Activated CD4-positive, alpha-beta T cell treated with anti-CD3 and anti-CD28 coated beads, Interleukin-10, Interleukin-2, amounts not matched to agents 100 ng/mL and 50 ng/mL, durations not matched to agents 16 hours and 8 hours (primary cell): ENCODE data around the gene RAI14.
A peak's percentile ranks its signal among the peaks of the same experiment; 100 is the strongest.

Experiments used
- DNase-seq: peaks from one replicate; pipeline ENCODE4 v3.0.0-alpha.2; 2020

Gene RAI14

DNA sequence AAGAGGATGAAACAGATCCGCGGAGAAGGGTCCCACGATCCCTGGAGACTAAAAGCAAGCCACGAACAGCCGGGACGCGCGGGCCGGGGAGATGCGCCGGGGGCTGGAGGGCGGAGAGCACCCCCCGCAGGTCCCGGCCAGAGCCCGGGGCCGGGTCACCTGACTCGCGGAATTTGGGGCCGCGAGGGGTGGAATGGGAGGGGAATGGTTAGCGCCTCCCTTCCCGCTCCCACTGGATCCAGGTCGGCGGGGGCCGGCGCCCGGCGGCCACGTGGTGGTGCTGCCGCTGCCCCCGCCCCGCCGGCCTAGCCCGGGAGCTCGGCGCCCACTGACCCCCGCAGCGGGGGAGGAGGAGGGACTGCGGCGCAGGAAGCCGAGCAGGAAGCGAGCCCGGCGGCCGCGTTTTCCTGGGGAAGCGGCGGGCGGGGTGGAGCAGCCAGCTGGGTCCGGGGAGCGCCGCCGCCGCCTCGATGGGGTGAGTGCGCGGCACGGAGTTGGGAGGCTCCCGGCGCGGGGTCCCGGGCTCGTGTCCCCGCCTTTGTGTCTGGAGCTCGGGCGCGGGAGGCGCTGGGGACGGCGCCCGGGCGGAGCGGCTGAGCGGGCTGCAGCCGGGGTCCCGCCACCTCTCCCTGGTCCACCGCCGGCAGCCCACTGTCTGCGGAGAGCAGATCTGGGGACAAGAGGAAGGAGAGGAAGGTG is at the start of gene RAI14:
Gene RAI14, plus strand, starts transcription at position 328 of the 699 bp plus-strand sequence. CDS start 30,592 bp downstream, outside the sequence.
- peak; percentile 28 for DNase-seq

DNA sequence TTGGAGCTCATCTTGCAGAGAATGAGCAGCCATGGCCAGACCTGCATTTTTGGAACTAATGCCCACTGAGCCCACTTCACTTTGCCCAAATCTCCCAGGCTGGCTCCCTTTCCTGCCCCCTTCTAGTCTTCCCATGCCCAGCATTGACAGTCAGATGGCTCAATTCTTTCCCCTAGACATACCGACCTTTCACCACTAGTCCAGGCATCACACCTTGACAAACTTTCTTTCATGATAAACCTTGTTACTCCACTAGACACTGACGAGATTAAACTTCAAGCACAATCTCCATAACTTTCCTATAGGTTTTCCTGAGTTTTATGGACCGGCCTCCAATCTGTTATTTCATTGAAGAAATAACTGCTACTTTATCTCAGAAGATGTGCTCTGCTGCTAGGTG is 47.8 kb upstream of the RAI14 start:
- no peak for DNase-seq

DNA sequence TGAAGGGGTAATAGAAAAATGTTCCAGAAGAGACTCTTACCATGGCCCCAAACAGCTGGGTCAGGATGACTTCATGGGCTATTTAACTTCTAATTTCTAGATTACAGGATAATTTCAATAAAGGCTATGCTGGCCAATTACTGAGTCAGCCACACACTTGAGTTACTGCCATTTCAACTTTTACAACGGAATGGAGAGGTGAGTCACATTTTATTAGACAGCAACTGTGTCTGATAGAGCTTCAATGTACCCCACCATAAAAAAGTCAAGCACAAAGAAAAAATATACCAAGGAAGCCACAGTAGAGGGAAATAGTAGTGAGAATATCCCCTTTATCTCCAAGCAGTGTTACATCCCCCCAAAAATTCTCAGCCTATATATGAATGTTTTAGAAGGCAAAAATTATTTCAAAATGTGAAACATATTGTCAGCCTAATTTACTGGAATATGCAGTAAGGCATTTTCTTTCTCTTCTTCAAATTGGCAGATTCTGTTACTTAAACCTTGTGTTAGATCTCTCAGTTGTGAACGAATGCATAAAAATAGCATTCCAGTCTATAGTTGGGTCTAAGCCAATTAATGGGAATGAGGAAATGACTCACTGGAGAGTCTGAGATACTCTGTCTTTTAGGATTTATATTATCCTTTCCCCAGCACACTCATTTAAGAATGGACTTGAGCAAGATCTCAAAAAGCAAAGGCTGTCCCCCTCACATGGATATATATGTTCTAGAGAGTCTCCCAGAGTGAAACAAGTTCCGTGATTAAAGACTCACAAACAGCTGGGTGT is 47.1 kb upstream of the RAI14 start:
- no peak for DNase-seq

DNA sequence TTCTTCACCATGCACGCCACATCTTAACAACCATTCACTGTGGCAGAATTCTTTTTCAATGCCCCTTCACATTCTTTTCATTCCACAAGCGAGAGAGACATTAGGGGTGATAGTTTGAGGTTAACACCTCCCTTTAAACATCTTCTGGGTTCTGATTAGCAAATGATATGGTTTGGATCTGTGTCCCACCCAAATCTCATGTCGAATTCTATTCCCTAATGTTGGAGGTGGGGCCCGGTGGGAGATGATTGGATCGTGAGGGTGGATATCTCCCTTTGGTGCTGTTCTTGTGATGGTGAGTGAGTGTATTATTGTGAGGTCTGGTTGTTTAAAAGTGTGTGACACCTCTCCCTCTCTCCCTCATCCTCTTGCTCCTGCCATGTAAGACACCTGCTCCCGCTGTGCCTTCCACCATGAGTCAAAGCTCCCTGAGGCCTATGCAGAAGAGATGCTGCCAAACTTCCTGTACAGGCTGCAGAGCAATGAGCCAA is 46.1 kb upstream of the RAI14 start:
- DNase-seq: no peak

DNA sequence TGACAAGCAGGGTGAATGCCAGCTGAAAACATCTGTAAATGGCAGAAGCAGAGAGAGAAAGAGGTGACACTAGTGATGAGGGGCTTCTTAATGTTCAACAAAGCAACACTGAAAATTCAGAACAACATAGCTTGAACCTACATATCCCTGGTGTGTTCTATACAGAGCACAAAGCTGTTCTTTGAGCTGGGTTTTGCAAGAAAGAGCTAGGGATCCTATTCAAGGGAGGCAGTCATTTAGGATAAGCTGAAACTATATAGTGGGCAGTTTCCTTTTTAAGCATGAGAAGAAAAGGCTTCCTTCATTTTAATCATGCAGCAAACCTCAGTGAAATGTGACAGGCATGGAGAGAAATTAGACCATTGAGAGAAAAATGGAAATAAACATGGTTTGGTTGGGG is 45.6 kb upstream of the RAI14 start:
- DNase-seq: no peak

DNA sequence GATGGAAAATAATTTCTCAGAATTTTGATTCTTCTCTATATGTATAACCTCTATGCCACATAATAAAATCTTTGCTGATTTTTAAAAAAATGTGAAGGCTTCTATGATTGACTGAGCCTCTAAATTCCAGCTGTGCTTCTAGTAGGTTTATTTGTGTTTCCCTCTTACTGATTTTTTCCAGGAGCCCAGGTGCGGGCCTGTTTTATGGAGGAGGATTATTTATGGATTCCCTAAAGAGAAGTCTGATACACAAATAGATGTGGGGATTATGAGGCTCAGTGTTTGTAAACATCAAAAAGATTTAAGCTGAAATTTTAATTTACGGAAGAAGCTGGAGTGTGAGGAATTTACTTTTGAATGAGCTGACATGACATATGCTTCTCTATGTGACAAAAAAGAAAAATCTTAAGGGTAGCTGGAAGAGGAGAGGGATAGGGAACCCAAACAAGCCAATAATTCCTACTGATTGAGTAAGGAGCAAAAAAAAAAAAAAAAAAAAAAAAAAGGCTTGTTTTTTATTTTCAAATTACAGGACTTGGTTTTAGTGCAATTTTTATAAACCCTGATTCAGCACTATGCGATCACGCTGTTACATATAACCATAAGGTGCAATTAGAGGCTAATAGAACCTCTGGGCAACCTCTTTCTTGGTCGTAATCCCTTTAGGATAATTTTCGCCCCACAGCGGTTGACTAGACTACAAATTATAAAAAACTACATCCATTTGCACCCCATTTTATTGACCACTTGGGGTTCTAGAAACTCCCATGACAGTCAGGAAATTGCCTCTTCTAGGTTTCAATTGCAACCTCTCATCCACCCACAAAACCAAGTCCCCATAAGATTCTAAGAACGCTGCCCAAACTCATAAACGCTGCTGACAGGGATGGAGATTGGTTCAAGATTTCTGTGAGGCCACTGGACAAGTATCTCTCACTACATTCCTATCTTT is 44.4 kb upstream of the RAI14 start:
- no peak for DNase-seq

DNA sequence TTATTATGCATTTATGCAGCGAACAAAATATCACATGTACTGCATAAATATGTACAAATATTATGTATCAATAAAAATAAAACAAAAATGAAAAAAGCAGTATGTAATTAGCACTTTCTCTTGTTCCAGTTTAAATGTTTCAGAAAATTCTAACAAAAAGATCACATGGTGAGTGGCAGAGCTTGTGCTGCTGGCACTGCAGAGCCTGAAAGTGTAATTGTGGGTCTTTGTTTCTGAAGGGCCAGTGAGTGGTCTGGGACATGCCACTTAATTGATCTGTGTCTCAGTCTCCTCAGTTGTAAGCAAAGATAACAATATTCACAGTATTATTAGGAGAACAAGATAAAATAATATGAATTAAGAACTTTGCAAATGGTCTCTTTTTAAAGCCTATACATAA is 39.5 kb upstream of the RAI14 start:
- no peak for DNase-seq

DNA sequence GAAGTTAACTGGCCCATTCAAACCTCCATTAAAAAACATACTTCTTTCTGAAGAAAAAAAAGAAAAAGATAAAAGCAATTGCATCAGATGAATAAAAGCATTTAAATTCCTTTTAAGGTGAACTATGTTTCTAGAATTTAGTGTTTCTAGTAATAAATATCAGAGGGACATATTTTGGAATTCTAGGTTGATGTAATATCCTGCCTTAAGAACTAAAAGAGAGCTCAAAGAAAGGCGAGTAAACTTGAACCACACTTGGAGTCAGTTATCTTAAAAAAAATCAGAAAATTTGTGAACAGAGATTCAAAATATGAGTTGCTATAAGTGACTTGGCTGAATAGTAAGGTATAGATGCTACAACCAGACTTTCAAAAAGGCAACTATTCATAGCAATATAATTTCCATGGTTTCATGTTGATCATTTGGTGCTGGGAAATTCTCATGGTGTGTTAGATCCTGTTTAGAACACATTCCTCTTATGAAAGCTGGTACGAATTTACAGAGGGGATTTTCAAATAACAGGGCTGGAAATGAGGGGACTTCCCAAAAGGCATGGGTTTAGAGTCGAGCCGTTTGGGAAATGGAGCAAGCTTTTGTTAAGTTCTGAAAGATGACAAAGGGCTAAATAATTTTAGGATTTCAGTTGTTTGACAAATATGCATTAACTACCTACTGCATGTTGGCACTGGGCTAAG is 37.6 kb upstream of the RAI14 start:
- DNase-seq: no peak

DNA sequence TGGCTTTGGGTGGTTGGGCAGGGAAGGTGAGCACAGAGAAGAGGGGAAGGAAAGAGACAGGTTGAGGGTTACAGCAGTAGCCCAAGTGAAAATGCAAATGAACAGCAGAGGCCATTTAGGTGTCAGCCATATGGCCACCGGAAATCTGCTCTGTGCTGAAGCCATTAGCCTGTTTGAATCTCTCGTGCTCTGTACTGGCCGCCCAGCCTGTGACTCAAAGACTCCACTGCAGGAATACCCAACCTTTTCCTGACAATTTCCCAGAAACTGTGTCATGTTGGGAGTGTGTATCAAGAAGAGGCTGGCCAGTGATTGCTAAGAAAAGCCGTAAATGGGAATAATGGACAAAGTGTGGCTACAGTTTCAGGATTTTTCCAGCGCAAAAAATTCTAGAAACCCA is 35.9 kb upstream of the RAI14 start:
- no peak for DNase-seq

DNA sequence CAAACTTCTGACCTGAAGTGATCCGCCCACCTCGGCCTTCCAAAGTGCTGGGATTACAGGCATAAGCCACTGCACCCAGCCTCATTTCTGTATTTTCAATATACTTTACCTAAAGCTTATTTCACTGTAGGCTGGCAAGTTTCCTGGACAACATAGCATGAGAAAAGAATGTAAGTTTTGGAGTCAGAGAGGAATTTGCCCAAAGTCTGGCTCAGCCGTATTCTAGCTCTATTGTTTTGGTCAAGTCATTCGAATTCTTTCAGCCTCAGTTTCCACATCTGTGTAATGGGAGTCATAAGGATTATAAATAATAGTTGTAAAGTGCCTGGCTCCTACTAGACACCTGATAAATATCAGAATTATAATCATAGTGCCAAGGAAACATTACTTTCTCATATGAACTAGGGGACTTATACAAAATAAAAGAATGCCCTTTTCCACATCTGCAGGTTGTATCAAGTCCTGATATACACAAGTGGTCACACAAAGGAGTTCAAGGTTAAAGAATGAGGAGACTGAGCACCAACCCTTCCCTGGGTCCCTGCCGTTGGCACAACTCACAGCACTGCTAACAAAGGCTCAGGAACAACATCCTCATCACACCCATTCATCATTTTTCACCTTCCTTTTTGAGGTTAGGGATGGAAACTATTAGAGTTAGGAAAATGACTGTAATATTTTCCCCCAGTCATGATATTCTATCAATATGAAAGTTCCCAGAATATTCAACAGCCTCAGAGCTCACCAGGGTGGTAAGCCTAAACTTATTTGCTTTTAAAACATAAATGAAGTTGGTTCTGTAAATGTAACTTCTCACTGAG is 34.6 kb upstream of the RAI14 start:
- DNase-seq: no peak

DNA sequence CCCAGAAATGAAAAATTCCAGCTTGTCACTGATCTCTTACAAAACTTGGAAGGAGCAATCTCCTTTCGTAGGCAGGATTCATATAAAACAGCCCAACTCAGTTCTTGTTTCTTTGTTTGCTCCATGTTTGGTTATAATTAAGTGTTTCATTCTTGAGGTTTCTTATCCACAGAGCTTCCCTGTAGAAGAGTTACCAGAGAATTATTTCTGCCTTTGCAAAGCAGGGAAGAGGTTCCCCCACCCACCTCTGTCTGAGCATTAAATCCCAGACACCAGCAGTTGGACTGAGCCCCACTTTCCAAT is 34.1 kb upstream of the RAI14 start:
- DNase-seq: no peak

DNA sequence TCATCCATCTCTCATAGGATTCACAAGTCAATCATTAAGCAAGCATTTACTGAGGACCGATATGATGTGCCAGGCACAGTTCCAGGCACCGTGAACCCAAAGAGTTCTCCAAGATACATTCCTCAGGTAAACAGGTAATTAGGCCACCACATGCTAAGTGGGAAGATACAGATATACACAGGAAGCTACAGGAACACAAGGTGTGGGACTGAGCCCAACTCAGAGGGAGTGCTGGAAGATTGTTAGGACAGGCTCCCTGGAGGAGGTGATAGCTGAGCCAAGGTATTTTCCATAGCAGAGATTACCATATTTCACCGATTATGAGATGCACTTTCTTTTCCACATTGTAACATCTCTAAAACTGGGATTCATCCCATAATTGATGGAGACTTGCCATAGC is 31.4 kb upstream of the RAI14 start:
- DNase-seq: no peak

DNA sequence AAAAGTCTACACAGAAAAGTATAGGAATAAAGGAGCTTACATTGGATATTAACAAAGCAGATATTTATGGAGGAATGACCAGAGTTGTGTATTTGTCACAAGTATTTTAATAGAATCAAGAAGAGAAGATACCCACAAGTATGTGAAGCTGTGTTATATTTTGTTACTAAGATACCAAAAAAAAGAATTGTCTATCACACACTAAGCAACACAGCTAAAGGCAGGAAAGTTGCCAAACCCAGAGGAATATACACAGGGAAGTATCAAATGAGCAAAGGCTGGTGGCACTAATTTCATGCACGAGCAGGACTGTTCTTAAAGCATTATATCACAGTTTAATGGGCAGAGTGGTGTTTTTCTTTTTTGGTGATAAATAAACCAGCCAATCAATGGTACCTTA is 30.9 kb upstream of the RAI14 start:
- DNase-seq: no peak

DNA sequence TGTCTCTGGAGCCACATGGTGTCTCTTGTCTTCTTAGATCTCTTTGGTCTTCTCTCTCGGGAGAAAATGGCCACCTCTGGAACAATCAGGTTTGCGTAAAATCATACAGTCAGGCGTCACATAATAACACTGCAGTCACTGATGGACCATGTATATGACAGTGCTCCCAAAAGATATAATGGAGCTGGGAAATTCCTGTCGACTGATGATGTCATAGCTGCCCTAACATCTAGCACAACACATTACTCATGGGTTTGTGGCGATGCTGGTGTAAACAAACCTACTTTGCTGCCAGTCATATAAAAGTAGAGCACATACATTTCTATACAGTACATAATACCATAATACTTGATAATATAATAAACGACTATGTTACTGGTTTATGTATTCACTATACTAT is 30.1 kb upstream of the RAI14 start:
- DNase-seq: no peak

DNA sequence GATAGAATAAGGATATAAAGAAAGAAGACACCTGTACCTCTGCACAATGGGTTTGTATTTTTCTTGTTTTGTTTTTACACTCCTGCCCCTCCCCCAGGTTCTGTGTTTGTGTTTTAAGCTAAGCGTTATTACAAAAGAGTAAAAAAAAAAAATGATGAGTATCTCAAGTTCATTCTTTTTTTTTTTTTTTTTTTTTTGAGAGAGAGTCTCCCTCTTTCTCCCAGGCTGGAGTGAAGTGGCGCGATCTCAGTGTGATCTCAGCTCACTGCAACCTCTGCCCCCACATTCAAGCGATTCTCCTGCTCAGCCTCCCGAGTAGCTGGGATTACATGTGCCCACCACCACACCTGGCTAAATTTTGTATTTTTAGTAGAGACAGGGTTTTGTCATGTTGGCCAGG is 29.4 kb upstream of the RAI14 start:
- no peak for DNase-seq

DNA sequence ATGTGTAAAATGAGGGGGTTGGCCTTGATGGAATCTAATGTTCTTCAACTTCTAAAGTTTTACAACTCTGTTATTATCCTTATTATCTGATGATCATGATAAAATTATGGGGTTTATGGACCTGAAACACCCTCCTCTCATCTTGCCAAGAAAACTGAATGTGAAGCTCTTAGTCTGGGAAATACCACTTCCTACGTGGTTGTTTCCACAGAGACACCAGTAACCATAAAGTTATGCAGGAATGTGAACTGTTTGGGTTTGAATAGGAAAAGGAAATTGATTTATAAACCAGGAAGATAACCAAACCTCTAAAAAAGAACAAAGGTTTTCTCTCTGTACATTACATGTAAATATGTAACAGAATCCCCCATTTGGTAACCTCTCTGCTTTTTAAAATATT is 28.3 kb upstream of the RAI14 start:
- no peak for DNase-seq

DNA sequence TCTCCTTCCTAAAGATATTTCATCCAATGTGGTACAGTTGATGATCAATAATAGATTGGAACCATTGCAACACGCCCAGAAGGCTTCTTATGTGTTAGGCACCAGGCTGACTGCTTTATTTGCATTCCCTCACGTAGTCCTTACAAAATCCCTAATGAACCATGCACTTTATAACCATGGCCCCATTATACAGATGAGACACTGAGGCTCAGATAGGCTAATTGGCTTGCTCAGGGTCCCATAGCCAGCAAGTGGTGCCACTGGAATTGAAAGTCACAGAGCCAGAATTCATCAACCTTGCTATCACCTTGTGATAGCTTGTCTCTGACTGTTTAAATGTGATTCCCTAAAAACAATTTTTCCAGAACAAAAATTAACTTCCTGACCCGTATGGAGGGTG is 27.8 kb upstream of the RAI14 start:
- DNase-seq: no peak

DNA sequence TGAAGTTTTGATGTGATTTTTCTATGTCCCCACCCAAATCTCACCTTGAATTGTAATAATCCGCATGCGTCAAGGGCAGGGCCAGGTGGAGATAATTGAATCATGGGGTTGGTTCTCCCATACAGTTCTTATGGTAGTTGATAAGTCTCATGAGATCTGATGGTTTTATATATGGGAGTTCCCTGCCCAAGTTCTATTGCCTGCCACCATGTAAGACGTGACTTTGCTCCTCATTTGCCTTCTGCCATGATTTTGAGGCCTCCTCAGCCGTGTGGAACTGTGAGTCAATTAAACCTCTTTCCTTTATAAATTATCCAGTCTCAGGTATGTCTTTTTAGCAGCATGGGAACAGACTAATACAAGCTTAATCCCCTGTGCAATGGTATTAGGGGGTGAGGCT is 25.5 kb upstream of the RAI14 start:
- DNase-seq: no peak

DNA sequence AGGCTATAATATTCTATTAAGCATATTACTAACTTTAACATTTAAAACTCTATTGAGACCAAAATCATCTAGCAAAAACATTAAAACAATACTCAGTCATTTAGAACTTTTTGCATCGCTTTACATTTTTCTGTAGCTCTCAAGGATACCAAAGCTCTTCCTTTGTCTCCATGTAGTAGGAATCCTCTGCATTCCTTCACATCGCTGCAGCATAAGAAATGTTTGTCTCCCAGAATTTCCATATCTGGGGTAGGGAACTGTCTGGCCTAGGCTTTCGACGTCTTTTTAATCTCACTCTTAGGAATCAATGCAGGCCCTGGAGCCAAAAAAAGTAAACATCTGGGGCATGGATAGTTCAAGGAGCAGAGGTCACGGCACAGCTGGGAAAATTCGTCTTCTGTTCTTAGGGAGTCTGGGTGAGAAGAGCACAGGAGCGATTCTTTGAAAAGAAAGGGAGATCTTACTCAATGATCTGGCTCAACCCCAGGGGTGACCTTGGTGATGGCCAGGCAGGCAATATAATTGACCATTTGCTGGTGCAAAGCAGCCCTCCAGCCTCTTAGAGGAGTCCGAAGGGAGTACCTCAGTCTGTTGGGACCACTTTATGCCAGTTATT is 23.2 kb upstream of the RAI14 start:
- no peak for DNase-seq

DNA sequence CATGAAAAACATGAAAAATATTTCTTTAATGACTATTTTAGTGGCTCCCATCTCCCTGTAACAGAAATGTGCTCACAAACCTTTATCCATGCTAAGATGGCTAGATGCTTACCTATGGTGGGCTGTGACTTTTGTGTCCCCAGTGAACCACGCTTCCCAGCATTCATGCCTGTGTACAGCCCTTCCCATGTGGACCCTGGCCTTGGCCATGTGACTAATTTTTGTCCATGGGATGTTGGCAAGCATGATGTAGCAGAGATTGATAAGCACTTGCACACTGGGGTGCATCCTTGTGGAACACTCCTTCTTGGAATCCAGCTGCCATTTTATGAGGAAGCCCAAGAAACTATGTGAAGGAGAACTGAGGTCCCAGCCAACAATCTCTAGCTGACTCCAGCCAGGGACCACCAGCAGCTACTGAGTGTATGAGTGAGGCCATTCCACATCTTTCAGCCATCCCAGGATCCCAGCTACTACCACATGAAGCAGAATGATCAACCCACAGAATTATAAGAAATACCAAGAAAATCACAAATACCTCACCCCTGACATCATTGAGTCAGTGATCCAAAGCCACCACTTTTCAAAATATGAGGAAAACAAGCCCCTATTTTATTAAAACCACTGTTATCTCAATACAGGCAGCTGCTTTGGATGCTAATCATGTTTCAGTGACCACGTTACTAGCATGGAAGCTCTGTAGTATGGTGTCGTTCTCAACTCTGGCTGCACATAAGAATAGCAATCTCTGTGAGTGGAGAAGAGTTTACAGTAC is 16.1 kb upstream of the RAI14 start:
- DNase-seq: no peak
